ENCODE data around the gene GNG8.

GRCh38 chr19:46648961-46649960, 13.3 kb upstream of the GNG8 start:
- TF ChIP-seq POLR2A (IDR thresholded peaks at IDR 0.05) (no peak), CTCF (IDR thresholded peaks at IDR 0.05) (no peak)
